Measurements from ENCODE around the gene TSSC4.

- TF ChIP-seq POLR2AphosphoS5 (IDR thresholded peaks at IDR 0.05; ENCODE audit: low read depth, low read length) (no peak), POLR2A (IDR thresholded peaks at IDR 0.05; ENCODE audit: borderline replicate concordance, extremely low read depth, insufficient read depth, insufficient read length) (no peak), CTCF (IDR thresholded peaks at IDR 0.05 in 2 of 3, conservative IDR thresholded peaks at IDR 0.05 in 1 of 3; ENCODE audit: borderline replicate concordance in 1 of 3, insufficient read depth in 1 of 3, low read depth in 2 of 3, low read length in 2 of 3) (no peak), REST (IDR thresholded peaks at IDR 0.05; ENCODE audit: low read depth) (no peak), JUND (IDR thresholded peaks at IDR 0.05) (no peak), ZBTB33 (IDR thresholded peaks at IDR 0.05; ENCODE audit: extremely low read depth, insufficient replicate concordance, low read length) (no peak), CBX3 (IDR thresholded peaks at IDR 0.05; ENCODE audit: low read depth) (no peak)
These were observed 7.3 kb upstream of the TSSC4 start for GRCh38 chr11:2393111-2393868.

Data from HCT116 (cell line).